GM21423 (cell line): ENCODE data around the gene FLYWCH1.
A peak's percentile ranks its signal among the peaks of the same experiment; 100 is the strongest.

Source experiments
- ATAC-seq: cut with Tn5 transposase; IDR thresholded peaks from one replicate; pipeline ENCODE4 v1.9.1; 2021; ENCODE audit warnings: mild to moderate bottlenecking, moderate library complexity; ENCODE audit not compliant: unreplicated experiment

The FLYWCH1 gene

GRCh38 chr16:2967721-2968161 is 56.0 kb downstream of the FLYWCH1 start:
- no peak for ATAC-seq

DNA sequence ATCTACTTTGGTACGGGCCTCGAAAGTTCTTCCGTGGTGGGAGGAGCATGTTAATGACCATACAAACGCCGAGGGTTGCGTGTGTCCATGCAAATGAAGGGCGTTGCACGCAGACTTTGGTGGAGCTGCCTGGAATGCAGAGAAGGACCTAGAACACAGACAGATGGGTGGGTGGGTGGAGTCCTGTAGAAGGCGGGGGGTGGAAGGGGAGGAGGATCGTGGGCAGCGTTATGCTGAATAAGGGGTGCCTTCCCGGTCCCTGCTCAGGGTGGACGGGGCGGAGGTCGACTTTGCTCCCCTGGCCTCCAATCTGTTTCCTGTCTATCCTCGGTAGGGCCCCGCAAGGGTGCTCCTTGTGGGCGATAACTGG is 56.6 kb downstream of the FLYWCH1 start:
- ATAC-seq = no peak

DNA sequence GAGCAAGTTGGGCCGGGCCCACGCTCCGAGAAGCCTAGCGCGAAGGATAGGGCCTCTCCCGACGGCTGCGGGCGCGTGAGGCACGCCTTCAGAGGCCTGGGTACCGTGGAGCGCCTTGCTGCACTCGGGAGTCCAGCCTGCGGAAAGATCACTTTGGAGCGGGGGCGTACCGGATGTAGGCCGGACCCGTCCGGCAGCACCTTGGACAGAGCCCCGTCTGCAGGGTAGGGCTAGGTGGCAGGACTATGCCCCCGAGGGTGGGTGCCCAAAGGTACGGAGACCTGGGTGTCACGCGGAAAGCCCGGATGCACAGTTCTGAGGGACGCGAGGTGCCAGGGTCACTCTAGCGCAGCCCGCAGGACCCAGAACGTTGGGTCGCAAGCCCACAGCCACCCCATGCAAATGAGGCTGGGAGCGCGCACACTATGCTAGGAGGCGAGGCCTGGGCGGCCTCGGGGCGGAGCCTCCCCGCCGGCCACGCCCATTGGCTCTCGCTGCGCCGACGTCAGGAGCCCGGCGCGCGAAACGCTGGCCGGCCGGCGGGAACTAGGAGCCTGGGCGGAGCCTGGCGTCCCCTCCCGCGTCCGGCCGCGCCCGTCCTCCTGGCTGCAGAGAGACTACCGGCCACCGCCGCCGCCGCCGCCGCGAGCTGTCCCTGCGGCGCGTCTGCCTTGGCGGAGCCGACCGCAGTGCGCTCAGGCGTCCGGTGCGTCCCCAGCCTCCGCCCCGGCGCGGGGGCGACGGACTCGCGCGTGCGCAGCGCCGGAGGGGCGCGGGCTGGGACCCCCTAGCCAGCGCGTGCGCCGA is 57.2 kb downstream of the FLYWCH1 start, which contains the start of gene PAQR4:
PAQR4 (plus strand) TSS at position 611 of the 807 bp plus-strand sequence. CDS start 327 bp downstream, outside the sequence.
- ATAC-seq = peak; percentile 72

GRCh38 chr16:2969545-2970521 is 58.1 kb downstream of the FLYWCH1 start:
- peak; percentile 32 for ATAC-seq

DNA sequence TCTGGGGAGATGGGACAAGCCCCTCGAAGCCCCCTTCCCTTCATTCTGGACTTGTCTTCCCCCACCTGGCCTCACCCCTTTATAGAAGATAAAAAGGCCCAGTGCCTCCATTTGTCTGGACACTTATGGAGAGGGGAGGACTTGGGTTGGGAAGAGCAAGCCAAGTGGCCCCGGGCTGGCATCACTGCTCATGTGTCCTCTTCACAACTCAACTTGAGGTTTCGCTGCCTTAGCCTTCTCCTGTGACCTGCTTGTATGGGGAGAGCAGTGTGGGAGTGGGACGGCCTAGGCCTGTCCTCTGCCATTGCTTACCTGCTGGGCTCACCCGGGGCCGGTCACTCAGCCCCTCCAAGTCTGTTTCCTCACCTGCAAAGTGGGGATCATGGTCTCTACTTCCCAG is 58.8 kb downstream of the FLYWCH1 start:
- no peak for ATAC-seq

- ATAC-seq = no peak
These were observed 59.6 kb downstream of the FLYWCH1 start for GRCh38 chr16:2971134-2971984.

DNA sequence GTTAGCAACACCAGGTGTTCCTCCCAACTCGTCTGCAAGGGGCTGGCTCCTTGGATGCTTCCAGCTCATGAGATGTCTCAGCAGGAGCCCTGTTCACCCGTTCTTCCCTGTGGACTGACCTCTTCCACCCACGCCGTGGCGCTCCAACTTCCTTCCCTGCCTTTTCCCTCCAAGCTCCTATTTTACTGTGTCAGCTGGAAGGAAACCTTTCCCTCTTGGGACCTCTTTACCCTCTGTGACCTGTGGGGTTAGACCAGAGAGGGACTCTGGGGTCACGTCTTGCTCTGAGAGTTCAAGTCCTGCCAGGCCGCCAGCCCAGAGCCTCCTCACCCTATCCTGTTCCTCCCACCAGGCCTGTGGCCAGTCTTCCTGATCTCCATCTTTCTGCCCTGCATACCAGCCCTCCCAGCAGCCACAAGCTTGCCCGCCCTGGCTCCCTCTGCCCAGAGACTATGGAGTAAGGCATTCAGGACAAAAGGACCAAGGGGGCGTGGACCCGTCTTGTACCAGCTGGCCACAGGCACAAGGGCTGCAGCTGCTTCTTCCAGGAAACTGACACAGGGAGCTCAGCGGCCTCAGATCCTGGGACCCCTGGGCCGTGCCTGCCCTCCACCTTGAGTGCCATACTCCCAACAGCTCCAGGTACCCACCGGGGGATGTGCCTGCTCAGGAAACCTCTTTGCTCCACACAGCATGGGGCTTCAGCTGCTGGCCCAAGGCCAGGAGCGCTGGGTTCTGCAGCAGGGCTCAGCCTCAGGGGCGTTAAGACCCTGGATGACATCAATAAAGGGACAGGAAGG is 60.5 kb downstream of the FLYWCH1 start:
- ATAC-seq = no peak

GRCh38 chr16:2973093-2973492 is 61.4 kb downstream of the FLYWCH1 start:
- no peak for ATAC-seq

DNA sequence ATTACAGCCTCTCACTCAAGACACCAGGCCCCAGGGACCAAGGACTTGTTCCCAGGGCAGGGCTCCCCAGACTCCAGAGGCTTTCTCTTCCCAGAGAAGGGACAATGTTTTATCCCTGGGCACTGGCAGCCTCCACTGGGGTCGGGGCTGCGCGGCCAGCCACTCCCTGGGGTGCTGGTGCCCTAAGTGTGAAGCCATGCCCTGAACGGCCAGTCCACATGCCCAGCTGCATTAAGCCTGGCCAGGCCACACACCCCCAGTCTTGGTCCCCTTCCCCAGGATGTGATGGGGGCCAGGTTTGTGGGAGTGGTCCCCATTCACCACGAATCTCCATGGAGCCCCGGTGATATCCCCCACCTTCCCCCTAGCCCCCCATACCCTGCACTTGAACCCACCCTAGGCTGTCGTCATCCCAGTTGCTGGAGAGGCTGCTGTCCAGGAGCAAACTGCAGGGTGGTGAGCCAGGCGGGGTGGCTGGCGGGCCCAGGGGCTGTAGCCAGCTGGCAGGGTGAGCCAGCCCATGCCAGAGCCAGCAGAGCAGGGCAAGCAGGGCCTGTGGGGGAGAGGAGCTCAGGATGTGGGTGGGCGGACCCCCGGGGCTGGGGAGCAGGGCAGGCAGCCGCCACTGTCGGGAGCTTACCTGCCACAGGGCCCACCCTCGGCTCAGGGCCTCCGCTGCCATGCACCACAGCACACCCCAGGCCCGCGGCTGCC is 62.0 kb downstream of the FLYWCH1 start:
- ATAC-seq = no peak

- ATAC-seq = no peak
These were observed 62.8 kb downstream of the FLYWCH1 start for GRCh38 chr16:2974319-2975056.

- no peak for ATAC-seq
These were observed 63.5 kb downstream of the FLYWCH1 start for GRCh38 chr16:2975161-2975795.

DNA sequence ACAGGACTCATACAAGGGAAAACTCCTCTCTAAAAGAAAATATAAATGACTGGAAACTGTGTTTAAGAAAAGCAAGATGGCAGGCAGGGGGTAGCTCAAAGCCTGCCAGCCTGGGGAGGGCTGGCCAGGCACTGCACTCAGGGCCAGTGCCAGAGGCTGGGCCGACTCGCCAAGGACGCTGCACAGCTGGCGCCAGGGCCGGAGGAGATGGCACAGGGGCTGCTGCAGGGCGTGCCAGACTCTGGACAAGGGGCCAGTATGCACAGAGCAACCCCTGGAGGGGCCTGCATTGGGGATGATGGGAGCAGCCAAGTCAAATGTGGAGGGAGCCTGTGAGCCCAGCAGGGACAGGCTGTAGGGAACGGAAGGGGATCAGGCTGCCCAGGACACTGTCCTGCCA is 64.5 kb downstream of the FLYWCH1 start:
- ATAC-seq = no peak

DNA sequence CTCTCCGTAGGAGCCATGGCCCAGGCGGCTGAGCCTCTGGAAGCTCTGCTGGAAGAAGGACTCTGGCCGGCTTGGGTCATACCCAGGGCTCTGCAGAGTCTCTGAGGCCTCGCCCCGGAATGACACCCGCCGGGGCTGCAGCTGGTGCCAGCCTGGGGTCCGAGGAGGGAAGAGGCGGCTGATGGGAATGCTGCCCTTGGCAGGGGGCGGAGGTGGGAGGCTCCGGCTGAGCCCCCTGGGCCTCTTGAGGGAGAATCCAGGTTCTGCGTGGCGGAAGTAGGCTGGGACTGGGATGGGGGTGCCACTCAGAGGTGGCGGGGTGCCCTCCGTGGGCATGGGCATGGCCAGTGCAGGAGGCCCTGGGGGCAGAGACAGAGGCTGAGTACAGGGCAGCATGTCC is 64.9 kb downstream of the FLYWCH1 start:
- ATAC-seq = no peak

- no peak for ATAC-seq
These were observed 65.7 kb downstream of the FLYWCH1 start for GRCh38 chr16:2977440-2977839.

DNA sequence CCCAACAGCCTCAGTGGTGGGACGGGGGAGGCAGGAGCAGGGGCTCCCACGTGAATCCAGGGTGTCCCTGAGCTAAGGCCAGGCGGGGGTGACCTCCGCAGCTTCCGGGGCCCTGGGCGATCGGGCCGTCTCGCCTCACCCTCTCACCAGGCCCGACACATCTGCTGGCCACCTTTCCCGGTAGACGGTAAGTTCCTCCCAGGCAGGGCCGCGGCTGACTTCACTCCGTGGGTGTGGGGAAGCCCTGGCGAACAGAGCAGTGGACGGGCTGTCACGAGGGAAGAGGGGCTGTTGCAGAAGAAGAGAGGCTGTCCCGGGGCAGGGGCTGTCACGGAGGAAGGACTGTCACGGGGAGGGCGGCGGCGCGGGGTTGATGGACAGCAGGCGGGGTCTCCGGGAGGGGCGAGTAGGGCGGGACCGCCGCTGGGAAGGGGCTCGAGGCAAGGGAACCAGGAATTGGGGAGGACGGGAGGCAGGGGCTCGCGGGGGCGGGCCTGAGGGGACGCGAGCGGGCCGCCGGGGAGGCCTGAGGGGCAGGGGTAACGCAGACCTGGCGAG is 68.0 kb downstream of the FLYWCH1 start:
- peak; percentile 4 for ATAC-seq

- ATAC-seq = peak; percentile 73
These were observed 68.8 kb downstream of the FLYWCH1 start, which contains the start of gene PKMYT1 for GRCh38 chr16:2980227-2981176. TSS of gene PKMYT1 (minus strand) at chr16:2980446. CDS start at chr16:2979657, 789 bp downstream.
